ENCODE data around the gene BLOC1S5. TPM values are rescaled to one million over a fixed set of nuclear protein-coding genes. Genes with fewer than 3 reads are reported as not detected.

The BLOC1S5 gene
- total and polyA plus RNA-seq, 9 of the 15 experiments (the other 6 are each of a cell fraction or from before 2014, with no cell fraction given): 8.5 to 41.0 (median 27.7) TPM

- TF ChIP-seq ZNF277 (CRISPR knock-in tag; IDR thresholded peaks at IDR 0.05; ENCODE audit: borderline replicate concordance) (no peak), RAD21 (CRISPR knock-in tag; conservative IDR thresholded peaks at IDR 0.05 in 1 of 2, IDR thresholded peaks at IDR 0.05 in 1 of 2) (peak; percentile 4 to 14; a peak in 2 of 4 replicates), ELF1 (tag; IDR thresholded peaks at IDR 0.05) (peak; percentile 64), FOXK2 (conservative IDR thresholded peaks at IDR 0.05 in 1 of 2, IDR thresholded peaks at IDR 0.05 in 1 of 2; ENCODE audit: low read depth in 2 of 2) (0 out of 4 replicates have a peak, but pooled peaks of 1 of the 2 experiments have one; percentile 8), GABPA (tag; conservative IDR thresholded peaks at IDR 0.05; ENCODE audit: low read depth) (peak; percentile 80), RBM22 (IDR thresholded peaks at IDR 0.05; ENCODE audit: low read depth, low read length, poor library complexity, severe bottlenecking) (no peak), THRAP3 (IDR thresholded peaks at IDR 0.05; ENCODE audit: borderline replicate concordance) (0 out of 2 replicates have a peak, but pooled peaks have one; percentile 44), ZNF146 (CRISPR knock-in tag; IDR thresholded peaks at IDR 0.05; ENCODE audit: unreplicated experiment) (no peak), PTTG1 (tag; IDR thresholded peaks at IDR 0.05; ENCODE audit: low read depth) (no peak), CBX1 (IDR thresholded peaks at IDR 0.05; ENCODE audit: low read depth) (0 out of 2 replicates have a peak, but pooled peaks have one; percentile 8), PTRF (tag; IDR thresholded peaks at IDR 0.05) (no peak), KDM5B (IDR thresholded peaks at IDR 0.05; ENCODE audit: insufficient replicate concordance, low read depth, low read length) (no peak), SMARCC2 (IDR thresholded peaks at IDR 0.05; ENCODE audit: low read depth) (peak; percentile 15; the same call in 1 of the 2 replicates), SMAD1 (IDR thresholded peaks at IDR 0.05; ENCODE audit: low read depth, low read length, partially characterized antibody) (no peak), ZC3H11A (IDR thresholded peaks at IDR 0.05; ENCODE audit: low read depth, low read length) (no peak), TBP (optimal IDR thresholded peaks at IDR 0.05; ENCODE audit: low read depth, low read length) (no peak), CREB3L1 (IDR thresholded peaks at IDR 0.05; ENCODE audit: borderline replicate concordance, low read depth) (no peak), SFPQ (IDR thresholded peaks at IDR 0.05; ENCODE audit: low read depth, low read length) (no peak), HINFP (tag; conservative IDR thresholded peaks at IDR 0.05; ENCODE audit: low read depth) (no peak)
Measured at GRCh38 chr6:8064638-8065518, 689 bp upstream of the BLOC1S5 start (continued).
